SK-N-MC (cell line): ENCODE measurements around the gene EMILIN2.

Experiments used
- EZH2 ChIP-seq: fragments of 200-600 bp; sonication (generic); IDR thresholded peaks from one replicate; pipeline ENCODE4 v1.6.1; 2017; ENCODE audit warnings: antibody characterized with exemption
- FOXP2 ChIP-seq: optimal IDR thresholded peaks from 2 replicates; pipeline ENCODE3; 2011; ENCODE audit warnings: mild to moderate bottlenecking, moderate library complexity; ENCODE audit not compliant: insufficient read depth; ENCODE audit errors: extremely low read length, control extremely low read depth
- POLR2AphosphoS5 ChIP-seq: IDR thresholded peaks from 2 replicates; pipeline ENCODE4 v1.6.1; 2012; ENCODE audit warnings: mild to moderate bottlenecking, low read depth, low read length, borderline replicate concordance

- TF ChIP-seq POLR2AphosphoS5 (no peak), EZH2 (no peak), FOXP2 (no peak)
Measured at GRCh38 chr18:2964361-2965010, 117.7 kb downstream of the EMILIN2 start.
